Occipital lobe (tissue), 2 donors: Measurements from ENCODE around the gene ATIC. TPM values are rescaled to one million over a fixed set of nuclear protein-coding genes. Genes with fewer than 3 reads are reported as not detected.

Experiments
- DNase-seq: peaks from one replicate; lab custom pipeline; 2025; lab: John Stamatoyannopoulos, UW
- total RNA-seq: library from RNA; depleted of rRNA; stranded (reverse); fragments of >200 nt; gene quantifications from one replicate; pipeline ENCODE4 v1.2.3, GENCODE V29; 2014

Gene ATIC
- total RNA-seq, 1 donor from 2014 or later, result 18.6 TPM

DNA sequence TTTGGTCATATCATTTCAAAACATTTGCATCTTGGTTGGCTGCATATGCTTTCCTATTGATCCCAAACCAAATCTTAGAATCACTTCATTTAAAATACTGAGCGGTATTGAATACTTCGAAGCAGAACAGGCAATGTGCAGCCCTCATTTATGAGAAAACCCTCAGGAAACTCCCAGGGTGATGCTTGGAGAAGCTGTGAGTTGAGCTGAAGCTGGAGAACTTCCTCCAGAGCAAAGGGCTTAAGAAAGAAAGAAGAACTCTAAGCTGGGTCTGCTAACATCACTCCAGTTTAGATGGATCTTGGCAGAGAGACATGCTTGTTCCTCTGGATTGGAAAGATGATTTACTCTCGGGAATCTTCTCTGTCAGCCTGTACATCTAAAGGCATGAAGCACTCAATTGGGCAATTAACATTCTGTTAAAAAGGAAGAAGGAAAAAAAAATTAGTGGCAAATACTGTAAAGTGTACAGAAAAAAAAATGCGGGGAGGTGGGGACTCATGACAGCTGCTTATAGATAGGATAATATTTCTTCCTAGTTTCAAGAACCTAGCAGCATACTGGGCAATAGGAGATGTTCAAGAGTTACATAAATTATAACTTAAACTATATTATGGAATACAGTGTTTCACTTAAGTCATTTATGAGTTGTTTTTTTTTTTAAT is 49.5 kb downstream of the ATIC start:
- no peak for DNase-seq

DNA sequence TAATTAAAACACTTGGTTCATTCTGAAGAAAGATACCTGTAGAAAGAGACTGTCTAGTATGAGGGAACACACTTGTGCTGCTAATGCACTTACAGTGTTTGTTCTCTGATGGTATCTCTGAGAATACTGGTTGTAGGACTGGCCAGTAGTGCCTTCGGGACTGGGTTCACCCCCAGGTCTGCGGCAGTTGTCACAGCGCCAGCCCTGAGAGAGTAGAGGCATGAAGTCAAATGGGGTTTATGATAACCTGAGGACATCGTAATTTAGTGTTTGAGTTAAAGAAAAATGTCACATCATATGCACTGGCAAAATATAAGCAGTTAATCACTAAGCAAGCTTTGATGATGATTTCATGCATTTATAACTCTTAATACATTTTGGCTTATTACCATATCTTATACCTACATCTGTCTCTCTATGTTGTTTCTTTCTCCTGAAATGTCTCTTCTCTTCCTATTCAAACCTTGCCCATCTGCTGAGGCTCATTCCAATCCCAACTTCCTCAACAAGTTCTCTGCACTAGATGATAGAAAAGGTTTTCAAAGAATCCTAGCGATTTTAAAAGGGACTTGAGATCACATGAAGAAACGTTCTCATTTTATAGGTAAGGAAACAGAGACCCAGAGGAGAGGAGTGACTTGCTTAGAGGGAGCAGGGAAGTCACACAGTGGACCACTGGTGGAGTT is 50.2 kb downstream of the ATIC start:
- DNase-seq, result no peak

DNA sequence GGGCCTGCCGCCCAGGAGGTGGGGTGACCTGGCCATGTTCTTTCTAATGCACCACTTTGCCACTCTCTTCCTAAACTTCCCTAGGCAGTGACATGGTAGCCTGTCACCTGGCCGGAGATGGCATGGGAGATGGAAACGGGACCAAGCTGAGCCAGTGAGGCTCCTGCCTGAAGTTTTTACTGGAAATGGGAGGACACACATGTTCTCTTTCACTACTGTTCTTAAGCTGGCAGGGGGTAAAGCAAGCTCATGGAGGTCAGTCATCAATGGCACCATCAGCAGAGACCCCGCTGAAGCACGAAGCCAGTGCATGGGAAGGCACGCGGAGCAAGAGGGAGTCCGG is 50.7 kb downstream of the ATIC start:
- DNase-seq, result no peak

DNA sequence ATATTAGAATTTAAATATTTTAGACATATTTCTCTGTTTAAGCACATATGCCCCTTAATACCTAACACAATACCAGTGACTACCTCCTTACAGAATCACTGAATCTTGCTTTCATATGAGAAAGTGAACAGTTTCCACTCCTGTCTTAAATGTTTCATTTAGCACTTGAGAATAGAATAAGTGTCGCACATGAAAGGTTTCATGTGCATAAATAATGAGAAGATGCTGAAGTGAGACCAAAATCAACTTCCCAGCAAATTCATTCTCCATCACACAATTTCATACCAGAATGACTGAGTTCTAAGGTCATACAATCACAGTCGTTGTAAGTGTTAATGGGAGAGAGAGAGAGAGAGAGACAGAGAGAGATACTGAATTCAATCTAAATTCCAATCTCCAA is 51.2 kb downstream of the ATIC start:
- DNase-seq, result no peak

DNA sequence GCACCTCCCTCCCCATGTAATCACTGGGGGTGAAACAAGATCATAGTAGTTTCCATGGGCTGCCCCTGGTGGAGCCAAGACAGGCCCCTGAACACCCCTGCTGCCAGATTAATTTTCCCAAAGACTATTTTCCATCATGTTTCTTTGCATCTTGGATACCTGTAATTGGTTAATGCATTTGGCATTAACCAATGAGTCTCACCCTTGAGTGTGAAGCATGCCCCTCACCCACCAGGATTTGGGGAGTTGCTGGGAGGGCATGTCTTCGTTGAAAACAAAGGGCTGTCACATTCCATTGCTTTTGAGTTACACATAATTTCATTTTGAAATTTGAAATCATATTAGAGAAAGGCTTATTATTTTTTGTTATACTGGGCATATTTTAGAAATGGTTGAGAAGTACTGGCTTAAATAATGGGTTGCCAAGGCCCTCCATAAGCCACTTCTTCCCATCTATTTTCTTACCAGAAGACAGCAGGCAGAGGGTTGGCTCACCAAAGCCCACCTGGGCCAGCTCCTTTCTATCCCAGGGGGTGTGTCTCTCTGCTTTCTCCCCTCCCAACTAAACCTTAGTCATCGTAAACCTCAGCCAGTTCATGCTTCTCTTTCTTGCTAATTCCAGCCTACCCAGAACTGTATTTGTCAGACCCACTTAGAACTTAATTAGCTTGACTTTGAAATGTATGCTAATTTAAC is 51.8 kb downstream of the ATIC start:
- no peak for DNase-seq

DNA sequence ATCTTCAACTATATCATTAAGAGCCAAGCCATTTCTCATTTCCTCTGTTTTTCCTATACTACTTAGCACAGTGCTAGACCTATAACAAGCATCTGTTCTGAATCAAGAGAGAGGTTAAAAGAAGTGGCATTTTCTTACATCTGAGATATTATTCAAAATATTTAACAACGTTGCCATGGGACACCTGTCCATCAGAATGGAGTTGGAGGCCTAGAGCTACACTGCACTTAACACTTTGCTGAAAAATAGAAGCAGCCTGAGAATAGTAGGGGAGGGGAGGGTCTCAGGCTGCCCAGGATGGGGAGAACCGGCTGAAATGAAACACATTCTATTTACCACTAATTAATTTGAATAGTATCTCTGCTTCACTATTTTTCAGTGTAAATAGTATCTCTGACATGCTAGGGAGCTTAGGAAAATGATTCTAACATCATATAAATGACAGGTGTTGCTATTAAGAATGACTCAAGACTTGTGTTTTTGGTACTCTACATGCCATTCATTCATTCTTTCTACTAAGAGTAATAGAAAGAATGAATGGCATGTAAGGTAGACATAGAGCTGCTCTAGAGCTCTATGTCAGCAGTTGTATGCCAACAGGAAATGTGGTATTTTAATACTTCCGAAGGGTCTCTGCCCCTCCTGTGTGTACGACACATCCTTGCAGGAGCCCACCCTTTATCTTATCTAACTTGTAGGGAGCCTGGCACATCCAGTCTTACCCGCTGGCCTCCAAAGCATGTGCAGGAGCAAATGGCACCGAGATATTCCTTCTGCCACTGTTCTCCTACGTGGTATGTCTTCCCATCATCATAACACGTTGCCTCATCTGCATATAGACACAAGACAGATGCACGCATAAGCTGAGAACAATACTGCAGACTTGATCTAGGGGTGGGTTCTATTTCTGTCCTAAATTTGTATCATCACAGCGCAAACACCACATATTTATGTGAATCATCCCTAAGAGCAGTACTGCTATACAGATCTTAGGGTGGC is 52.6 kb downstream of the ATIC start:
- DNase-seq, result no peak

DNA sequence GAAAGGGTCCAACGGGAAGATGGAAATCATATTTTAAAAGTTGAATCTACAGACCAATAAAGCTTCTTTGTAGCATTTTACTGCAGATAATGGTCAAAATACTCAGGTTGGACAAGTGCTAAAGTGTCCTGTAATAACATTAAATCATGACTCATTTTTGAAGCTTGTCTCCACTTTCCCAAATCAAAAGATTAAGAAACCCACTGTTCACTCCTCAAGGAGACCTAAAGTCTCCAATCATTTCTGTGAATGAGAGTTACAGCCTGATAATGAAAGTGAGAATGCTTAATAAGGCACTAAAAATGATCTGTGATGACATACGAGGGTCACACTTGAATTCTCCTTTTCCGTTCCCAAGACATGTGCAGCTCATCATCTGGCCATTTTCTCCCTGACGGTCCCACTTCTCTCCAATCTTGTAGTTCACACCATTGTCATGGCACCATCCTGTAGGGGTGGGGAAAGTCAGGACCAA is 53.4 kb downstream of the ATIC start:
- no peak for DNase-seq

DNA sequence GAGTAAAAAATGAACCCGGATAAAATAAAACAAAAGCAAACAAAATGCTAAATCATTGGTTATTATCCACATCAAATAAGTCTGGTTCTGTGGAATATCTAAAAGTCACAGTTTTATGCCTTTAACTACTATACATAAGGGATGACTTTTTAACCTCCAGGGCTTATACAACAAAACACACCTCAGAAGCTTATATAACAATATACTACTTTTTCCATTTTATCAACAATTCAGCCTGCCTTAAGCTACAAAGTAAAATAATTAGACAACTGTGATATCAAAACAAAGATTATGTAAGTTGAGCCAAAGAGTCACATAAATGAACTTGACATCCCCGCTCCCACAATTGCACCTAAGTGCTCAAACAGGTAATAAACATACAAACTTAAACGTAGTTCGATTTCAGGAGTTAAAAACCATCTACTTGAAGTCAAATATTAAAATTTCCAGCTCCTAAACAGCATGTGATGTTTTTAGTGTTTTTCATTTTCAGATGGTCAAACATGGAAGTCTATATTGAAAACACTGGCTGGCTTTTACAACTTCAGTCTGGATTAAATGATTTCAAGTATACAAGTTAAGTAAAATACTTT is 54.7 kb downstream of the ATIC start:
- DNase-seq, result no peak

DNA sequence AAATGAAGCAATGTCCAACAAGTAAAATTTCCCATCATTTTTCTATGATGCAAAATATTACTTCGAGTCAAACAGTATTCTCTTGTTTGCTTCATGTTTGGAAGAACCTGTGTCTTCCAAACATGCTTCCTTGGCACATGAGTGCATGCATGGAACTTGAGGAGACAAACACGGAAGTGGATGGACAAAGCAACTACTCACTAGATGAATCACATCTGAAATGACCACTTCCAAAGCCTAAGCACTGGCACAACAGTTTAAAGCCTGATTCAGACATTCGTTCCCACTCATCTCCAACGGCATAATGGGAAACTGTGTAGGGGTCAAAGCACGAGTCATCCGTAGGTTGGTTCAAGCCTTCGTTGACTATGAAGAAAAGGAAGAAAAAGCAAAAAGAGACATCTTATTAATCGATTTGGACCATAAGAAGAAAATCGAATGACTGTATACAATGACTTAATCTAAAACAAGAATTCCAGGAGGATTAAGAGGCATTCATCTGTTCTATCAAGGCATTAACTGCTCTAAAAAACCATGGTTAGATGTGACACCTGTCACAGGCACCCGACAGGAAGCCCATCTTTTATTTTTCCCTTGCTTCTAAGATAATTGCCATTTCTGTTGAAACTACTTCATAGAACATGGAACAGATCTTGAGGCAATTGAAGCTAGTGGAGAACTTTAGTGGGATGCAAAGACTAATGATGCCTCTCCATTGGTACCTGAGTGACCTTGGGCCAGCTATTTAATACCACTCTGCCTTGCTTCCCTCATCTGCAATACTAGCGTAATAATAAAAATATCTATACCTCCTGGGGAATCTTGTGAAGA is 56.0 kb downstream of the ATIC start:
- DNase-seq, result no peak

DNA sequence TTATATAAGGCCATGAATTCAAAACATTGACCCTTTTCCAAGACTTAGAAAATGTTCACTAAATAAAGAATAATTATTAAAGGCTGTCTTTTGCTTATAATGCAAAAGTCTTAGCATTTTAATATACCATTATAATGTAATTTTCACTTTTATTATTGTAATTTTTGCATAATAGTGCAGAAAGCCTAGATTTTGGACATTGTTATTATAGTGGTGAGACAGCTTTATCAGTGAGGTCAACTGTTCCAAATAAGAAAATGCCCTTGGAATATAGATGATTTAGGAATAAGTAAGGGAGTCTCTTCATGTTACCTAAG is 56.6 kb downstream of the ATIC start:
- no peak for DNase-seq

DNA sequence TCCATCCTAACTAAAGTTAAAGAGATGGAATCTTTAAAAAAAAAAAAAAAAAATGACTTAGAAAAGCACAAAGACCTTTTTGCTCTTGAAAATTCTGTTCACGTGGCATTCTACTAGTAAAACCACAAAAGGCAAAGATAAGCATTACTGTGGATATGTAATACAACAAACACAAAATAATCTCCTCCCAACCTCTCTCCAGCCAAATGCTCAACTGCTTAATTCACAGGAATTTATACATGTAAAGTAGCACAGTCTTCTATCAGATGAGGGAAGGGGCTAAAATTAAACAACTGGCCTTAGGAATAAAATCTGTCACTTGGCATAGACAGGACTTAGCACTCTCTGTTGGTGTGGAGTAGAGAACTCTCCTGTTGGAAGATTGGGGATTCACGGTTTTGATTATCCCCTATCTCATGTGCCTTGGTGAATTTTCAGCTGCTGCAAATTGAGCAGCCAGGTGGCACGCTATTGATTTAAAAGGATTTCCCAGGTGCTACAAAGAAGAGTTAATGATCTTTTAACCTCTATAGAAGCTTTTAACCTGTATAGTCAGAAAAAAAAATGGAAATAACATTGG is 57.4 kb downstream of the ATIC start:
- DNase-seq, result no peak

DNA sequence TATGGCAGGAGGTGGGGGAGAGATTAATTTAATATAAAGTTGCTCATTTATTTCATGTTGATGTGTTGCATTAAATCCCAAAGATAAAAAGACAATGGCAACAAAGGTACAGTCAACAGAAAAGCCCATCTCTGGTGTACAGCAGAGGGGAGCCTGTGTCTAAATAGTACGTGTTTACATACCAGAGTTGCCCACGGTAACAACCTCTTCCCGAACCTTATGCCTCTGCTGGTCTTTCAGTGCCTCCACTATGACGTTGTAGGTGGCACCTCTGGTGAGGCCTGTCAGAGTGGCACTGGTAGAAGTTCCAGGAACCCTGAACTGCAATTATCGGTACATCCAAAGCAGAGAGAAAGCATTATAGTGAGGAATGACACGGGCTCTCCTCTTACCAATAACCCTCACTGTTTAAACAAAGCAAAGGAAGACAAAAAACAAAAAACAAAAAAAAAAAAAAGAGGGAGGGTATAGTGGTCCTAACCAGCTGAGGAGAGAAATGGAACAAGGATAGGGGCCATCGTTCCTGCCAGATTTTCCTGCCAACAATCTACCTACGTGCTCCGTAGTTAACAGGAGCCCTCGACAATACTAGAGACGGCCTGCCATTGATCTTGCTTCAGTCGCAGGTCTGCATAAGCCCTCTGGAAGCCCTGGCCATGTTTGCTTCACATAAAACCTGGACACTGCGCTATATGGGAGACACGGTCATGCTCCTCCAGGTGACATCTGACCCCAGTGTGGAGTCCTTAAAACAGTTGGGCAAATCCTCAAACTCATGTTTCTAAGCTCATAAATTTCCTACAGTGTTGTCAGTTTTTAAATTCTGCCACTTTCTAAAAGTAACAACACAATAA is 58.5 kb downstream of the ATIC start:
- DNase-seq, result no peak

DNA sequence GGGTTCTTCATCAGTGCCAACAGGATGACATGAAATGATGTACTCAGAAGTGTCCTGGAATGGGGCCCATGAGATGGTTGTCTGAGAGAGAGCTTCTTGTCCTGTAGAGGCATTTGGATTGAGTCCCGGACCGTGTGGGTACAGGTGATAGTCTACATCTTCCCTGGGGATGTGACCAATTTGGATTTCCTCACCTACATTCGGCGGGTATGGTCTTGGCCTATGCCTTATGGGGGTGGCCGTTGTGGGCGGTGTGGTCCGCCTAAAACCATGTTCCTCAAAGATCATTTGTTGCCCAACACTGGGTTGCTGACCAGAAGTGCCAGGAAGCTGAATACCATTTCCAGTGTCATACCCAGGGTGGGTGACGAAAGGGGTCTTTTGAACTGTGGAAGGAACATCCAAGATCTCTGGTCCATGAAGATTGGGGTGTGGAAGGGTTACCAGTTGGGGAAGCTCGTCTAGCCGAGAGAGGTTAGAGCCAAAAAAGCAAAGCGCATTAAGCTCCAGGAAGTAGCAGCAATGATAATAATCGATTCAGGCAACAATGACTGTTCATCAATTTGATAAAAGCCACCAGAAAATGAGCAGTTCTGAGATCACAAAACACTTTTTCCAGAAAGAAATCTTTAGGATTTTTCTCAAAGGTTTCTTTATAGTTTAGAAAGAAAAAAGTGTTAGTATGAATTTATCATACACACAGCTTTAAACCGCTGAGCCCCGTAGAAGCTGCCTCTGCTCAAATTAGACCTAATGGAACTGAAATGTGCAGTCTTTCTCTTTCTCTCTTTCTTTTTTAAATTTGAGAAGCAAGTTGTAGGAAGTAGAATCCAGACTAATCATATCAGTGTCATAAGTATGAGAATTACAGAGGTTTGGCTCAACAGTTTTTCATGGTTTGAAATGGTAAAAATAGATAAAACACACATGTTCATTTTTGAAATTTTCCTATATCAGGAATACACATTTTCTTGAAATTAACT is 60.3 kb downstream of the ATIC start:
- DNase-seq, result no peak

DNA sequence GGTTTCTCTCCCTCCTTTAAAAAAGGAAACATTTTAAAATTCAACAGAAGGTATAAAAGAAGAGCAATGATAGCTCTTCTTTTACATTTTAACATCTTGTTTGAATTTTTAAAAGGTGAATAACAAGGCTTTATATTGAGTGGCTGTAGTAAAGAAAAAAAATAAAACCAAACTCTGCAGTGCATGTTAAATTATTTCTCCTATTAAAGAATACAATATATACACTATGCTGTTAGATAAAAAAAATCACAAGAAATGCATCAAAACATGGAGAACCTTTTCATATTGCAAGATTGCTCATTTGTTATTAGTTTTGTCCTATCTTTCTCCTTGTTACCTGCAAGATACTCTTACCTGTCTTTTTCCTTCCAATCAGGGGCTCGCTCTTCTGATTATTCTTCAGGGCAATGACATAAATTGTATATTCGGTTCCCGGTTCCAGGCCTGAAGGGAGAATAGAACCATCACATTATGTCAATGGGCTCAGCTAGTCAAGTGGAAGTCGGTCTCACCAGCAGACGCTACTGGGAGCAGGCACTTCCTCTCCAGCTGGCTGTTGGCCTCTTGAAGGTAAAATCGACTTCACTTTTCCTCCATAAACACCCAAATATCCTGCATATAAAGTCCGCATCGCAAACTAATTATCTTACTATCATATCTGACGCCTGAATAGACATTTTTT is 61.2 kb downstream of the ATIC start:
- no peak for DNase-seq

DNA sequence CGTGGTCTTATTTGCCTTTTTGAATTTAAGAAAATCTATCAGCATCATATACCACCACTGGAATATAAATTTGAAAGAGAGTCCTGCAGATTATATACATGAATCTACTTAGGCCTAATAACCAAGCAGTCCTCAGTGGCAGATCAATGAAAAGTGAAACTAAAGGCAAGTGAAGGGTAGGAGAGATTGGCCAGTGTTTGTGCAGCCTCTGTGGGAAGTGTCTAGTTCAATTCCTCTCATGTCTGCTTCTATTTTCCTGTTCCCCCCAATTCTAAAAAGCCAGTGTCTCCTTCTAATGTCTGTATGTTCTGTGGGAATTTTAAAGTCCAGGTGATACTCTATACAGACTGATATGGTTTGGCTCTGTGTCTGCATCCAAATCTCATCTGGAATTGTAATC is 62.1 kb downstream of the ATIC start:
- DNase-seq, result no peak

DNA sequence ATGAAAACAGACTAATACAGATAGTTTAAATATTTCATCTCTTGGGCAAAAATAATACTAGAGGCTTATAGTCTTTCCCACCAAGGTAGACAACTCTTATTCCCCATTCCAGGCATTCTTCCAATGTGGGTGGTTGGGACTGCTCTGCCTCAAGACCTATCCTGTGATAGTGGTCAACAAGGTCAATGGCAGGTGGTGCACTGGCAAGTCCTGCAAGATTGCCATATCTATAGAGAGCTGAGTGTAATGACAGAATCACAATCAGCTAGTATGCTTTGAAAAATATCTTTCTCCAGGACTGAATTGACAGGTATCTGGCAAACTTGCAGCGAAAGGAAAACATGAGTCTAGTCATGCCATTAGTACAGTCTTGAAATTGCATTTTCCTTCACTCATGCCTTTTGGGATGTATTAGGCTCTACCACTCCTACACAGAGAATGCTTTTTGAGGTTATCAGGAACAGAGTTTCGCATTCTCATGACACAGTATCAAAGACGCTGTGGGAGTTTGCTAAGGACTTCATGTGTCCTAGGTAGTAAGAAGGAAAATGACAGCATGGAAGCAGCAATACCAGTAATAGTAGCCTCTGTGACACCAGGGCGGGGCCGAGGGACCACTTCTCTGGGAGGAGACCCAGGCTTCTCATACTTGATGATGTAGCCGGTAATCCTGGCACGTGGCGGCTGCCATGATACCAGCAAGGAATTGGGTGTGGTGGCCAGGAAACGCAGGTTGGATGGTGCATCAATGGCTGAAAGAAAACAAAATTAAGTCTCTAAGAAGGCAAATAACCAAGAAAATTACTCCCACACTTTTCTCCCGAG is 63.0 kb downstream of the ATIC start:
- no peak for DNase-seq

DNA sequence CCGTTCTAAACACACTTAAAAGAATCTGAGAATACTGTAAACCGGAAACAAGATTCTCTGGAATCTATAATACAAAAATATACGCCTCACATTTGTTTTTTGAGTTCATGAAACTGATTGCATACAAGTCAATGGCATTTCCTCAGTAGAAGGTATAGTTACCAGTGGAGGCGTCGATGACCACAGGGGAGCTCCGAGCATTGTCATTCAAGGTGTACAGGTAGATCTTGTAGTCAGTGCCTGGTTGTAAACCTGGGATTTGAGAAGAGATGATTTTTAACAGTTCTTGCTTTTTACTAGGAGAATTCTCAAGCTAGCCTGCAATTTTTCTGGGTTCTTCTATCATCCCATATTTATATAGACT is 63.6 kb downstream of the ATIC start:
- no peak for DNase-seq
